Aorta (tissue), 5 donors: ENCODE data around the gene HPCAL4. TPM values are rescaled to one million over a fixed set of nuclear protein-coding genes. Genes with fewer than 3 reads are reported as not detected.

ENCODE experiments used
- ATAC-seq: fragments of 200-7000 bp; cut with Tn5 transposase; one replicate; pipeline ENCODE4 v1.9.1; 2022; ENCODE audit warnings: moderate library complexity; ENCODE audit not compliant: low FRiP score
- DNase-seq, 2 donors: peaks; one replicate each; pipeline ENCODE4 v3.0.0-alpha.2; 2020
- H3K27ac ChIP-seq, 2 donors: one replicate each; pipeline ENCODE4 v1.5.1; 2013; ENCODE audit warnings: low read length in 2 of 2, mild to moderate bottlenecking in 2 of 2, moderate library complexity in 2 of 2, control low read depth in 1 of 2, inconsistent platforms in 1 of 2, low read depth in 1 of 2
- H3K27me3 ChIP-seq, 2 donors: one replicate each; pipeline ENCODE4 v1.6.1; 2013; ENCODE audit warnings: control low read depth in 1 of 2, low read length in 1 of 2, mild to moderate bottlenecking in 1 of 2, moderate library complexity in 1 of 2; ENCODE audit not compliant: insufficient read depth in 2 of 2, control insufficient read depth in 1 of 2
- H3K36me3 ChIP-seq, 2 donors: one replicate each; pipeline ENCODE4 v1.6.1; 2013; ENCODE audit warnings: control low read depth in 1 of 2, low read length in 1 of 2, mild to moderate bottlenecking in 1 of 2; ENCODE audit not compliant: insufficient read depth in 2 of 2, control insufficient read depth in 1 of 2
- H3K4me1 ChIP-seq, 2 donors: one replicate each; pipeline ENCODE4 v1.6.1; 2013; ENCODE audit warnings: low read length in 2 of 2, control low read depth in 1 of 2, mild to moderate bottlenecking in 1 of 2, moderate library complexity in 1 of 2; ENCODE audit not compliant: insufficient read depth in 2 of 2, control insufficient read depth in 1 of 2
- H3K4me3 ChIP-seq, 2 donors: one replicate each; pipeline ENCODE4 v1.5.1; 2013; ENCODE audit warnings: low read length in 2 of 2, control low read depth in 1 of 2, mild to moderate bottlenecking in 1 of 2
- H3K9me3 ChIP-seq: one replicate; pipeline ENCODE4 v1.6.1; 2013; ENCODE audit warnings: mild to moderate bottlenecking, low read length; ENCODE audit not compliant: control insufficient read depth
- WGBS, 2 donors: extraction: QIAGEN DNeasy Blood & Tissue Kit; methylation state at CpG; one replicate each; pipeline ENCODE4 v1.1.7; 2013; 5-methylcytosine and 5-hydroxymethylcytosine counted together
- intact Hi-C, 2 donors: fragments of 100-400 bp; cut with DNase I; formaldehyde crosslinking; loops; one replicate each; pipeline versions ENCODE4 v1.14.2 to v1.15.0; 2022
- polyA plus RNA-seq, 2 donors: library from polyadenylated mRNA; stranded (reverse); fragments of 200-250 nt; gene quantifications; one replicate each; pipeline ENCODE4 v1.2.3, GENCODE V29; 2013
- total RNA-seq, 2 donors: library from RNA; stranded (reverse); fragmentation: NEBNext Ultra II Directional; extraction: Animal tissue kit (Norgen Biotek cat#: 25700); gene quantifications; one replicate each; pipeline ENCODE4 v1.2.1, GENCODE V29; 2021
- donor health status: healthy with polysubstance abuse.
- donor health status: Bipolar disorder and iron deficiency.
- donor health status: DM: no; HTN: no; CAD: no.
- donor health status: DM: no; HTN: no; CAD: no.
- donor health status: DM: yes; HTN: yes; CAD: no.

HPCAL4 gene
- total and polyA plus RNA-seq, 4 donors = not detected

GRCh38 chr1:39711966-39712340, 20.7 kb upstream of the HPCAL4 start:
- no peaks in the 10 kb centered on the region for H3K36me3 ChIP-seq
- intact Hi-C loops = no loop called here
- ATAC-seq (no peak), DNase-seq (no peak)
- no peak overlapping the region for H3K4me3 ChIP-seq
- H3K27ac ChIP-seq = no peak overlapping the region
- no peaks in the 10 kb centered on the region for H3K9me3 ChIP-seq
- no peaks in the 10 kb centered on the region for H3K27me3 ChIP-seq
- WGBS, 2 donors = 85 to 89% methylated on average over 6 of the region's 6 CpGs
- no peaks in the 10 kb centered on the region for H3K4me1 ChIP-seq

- no peaks in the 10 kb centered on the region for H3K4me1 ChIP-seq
- no peak overlapping the region for H3K27ac ChIP-seq
- DNase-seq (no peak), ATAC-seq (no peak)
- WGBS, 2 donors = 42 to 53% methylated on average over 12 of the region's 12 CpGs
- intact Hi-C loops = no loop called here
- H3K36me3 ChIP-seq = no peaks in the 10 kb centered on the region
- no peak overlapping the region for H3K4me3 ChIP-seq
- no peaks in the 10 kb centered on the region for H3K9me3 ChIP-seq
- H3K27me3 ChIP-seq = no peaks in the 10 kb centered on the region
Observed at GRCh38 chr1:39711104-39711965, 20.1 kb upstream of the HPCAL4 start.

DNA sequence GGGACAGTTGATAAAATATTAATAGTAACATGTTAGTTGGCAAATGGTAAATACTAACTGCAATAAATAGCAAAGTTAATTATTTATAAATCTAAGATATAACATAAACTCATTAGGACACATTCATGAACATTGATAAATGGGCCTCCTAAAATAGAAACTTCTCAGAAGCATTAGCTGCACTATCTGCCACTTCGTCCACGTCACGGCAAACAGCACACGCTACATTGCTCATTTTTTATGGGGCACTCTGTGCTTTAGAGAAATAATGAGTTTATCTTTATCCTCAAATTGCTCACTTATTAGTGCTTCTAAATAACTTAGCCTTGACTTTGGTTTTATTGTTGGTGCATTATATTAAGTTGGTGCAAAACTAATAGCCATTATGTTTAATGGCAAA, 16.3 kb upstream of the HPCAL4 start:
- Histone ChIP-seq H3K27ac (no peak overlapping the region), H3K4me1 (no peaks in the 10 kb centered on the region), H3K36me3 (no peaks in the 10 kb centered on the region), H3K9me3 (no peaks in the 10 kb centered on the region), H3K27me3 (no peaks in the 10 kb centered on the region), H3K4me3 (no peak overlapping the region)
- intact Hi-C loops = no loop called here
- ATAC-seq (no peak), DNase-seq (no peak)
- WGBS, 2 donors = 86 to 91% methylated on average over 4 of the region's 4 CpGs

GRCh38 chr1:39704757-39705156, 13.5 kb upstream of the HPCAL4 start:
- Histone ChIP-seq H3K27me3 (no peaks in the 10 kb centered on the region), H3K36me3 (no peaks in the 10 kb centered on the region), H3K9me3 (no peaks in the 10 kb centered on the region), H3K4me3 (no peak overlapping the region), H3K4me1 (no peaks in the 10 kb centered on the region), H3K27ac (no peak overlapping the region)
- DNase-seq (no peak), ATAC-seq (no peak)
- intact Hi-C loops = no loop called here
- WGBS, 2 donors = 94 to 100% methylated on average over 1 of the region's 1 CpG

DNA sequence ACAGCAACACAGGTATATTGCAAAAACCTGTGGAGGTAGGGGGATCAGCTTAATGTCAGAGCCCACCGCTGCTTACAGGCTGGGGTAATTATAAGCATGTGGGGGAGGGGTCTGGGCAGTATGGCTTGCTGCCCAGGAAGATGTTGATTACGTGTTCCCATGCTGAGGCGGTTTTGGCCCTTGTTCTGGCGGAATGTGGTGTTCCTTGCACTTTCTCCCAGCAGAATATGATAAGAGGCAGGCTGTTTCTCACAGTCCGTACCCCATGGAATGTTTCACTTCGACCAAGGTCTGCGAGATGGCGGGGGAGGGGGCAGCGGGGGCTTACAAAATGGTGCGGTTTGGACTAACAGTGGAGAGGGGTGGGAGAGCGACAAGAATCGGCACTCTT, 9.8 kb upstream of the HPCAL4 start:
- Histone ChIP-seq H3K9me3 (no peaks in the 10 kb centered on the region), H3K36me3 (no peaks in the 10 kb centered on the region), H3K4me1 (no peaks in the 10 kb centered on the region), H3K27ac (no peak overlapping the region), H3K27me3 (no peaks in the 10 kb centered on the region), H3K4me3 (no peak overlapping the region)
- ATAC-seq = peak; percentile 26
- intact Hi-C loops = no loop called here
- no peak for DNase-seq
- 4% methylated on average over 12 of the region's 12 CpGs for WGBS, 2 donors

GRCh38 chr1:39700348-39700747, 9.1 kb upstream of the HPCAL4 start:
- Histone ChIP-seq H3K9me3 (no peaks in the 10 kb centered on the region), H3K4me3 (no peak overlapping the region), H3K27ac (no peak overlapping the region), H3K36me3 (no peaks in the 10 kb centered on the region), H3K27me3 (no peaks in the 10 kb centered on the region), H3K4me1 (no peaks in the 10 kb centered on the region)
- intact Hi-C loops = no loop called here
- 74 to 76% methylated on average over 3 of the region's 3 CpGs for WGBS, 2 donors
- ATAC-seq (no peak), DNase-seq (no peak)

DNA sequence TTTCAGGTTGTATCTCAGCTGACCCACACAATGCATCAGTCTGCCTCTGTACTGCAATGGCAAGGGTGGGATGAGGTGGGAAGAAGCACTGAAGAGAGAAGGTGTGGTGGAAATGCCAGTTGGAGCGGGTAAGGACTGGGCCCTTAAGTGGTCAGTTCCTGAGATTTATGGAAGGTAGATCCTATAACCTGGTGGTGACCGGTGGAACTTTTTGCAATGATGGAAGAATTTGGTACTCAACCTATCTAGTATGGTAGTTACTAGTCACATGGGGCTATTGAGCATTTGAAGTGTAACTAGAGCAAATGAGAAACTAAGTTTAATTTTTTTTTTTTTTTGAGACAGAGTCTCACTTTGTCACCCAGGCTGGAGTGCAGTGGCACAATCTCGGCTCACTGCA, 8.2 kb upstream of the HPCAL4 start:
- Histone ChIP-seq H3K4me1 (no peaks in the 10 kb centered on the region), H3K9me3 (no peaks in the 10 kb centered on the region), H3K4me3 (no peak overlapping the region), H3K27me3 (no peaks in the 10 kb centered on the region), H3K27ac (no peak overlapping the region), H3K36me3 (no peaks in the 10 kb centered on the region)
- DNase-seq (no peak), ATAC-seq (no peak)
- 100% methylated on average over 2 to 3 of the region's 3 CpGs for WGBS, 2 donors
- intact Hi-C loops = no loop called here

DNA sequence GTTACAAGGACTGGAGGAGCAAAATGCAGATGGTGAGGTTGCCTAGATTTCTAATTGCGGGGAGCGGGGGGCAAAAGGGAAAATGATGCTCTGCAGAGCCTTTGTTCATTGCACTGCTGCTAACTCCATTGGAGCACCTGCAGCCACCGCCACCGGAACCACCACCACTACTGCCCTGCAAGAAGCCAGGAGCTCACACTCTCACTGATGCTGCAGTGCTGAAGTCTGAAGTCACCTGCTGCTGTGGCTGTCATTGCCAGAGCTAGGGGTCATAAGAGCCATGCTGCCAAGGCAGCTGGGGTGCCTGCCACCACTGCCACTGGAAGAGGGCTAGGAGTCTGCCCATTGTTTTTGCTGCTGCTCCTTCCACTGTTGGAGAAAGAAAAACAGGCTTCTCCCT, 7.3 kb upstream of the HPCAL4 start:
- WGBS, 2 donors = 94 to 97% methylated on average over 4 of the region's 4 CpGs
- Histone ChIP-seq H3K27ac (no peak overlapping the region), H3K36me3 (no peaks in the 10 kb centered on the region), H3K9me3 (no peaks in the 10 kb centered on the region), H3K27me3 (no peaks in the 10 kb centered on the region), H3K4me3 (no peak overlapping the region), H3K4me1 (no peaks in the 10 kb centered on the region)
- DNase-seq (no peak), ATAC-seq (no peak)
- intact Hi-C loops = no loop called here

- H3K36me3 ChIP-seq = no peaks in the 10 kb centered on the region
- no peak for DNase-seq
- WGBS, 2 donors = 83 to 100% methylated on average over 1 of the region's 1 CpG
Observed at GRCh38 chr1:39696448-39696847, 5.2 kb upstream of the HPCAL4 start.

More at GRCh38 chr1:39696448-39696847, 5.2 kb upstream of the HPCAL4 start:
- Histone ChIP-seq H3K27ac (no peak overlapping the region), H3K9me3 (no peaks in the 10 kb centered on the region), H3K27me3 (no peaks in the 10 kb centered on the region), H3K4me3 (no peak overlapping the region), H3K4me1 (no peaks in the 10 kb centered on the region)
- no peak for ATAC-seq
- intact Hi-C loops = no loop called here
